HFFc6 (cell line): ENCODE data around the gene MLYCD. TPM values are rescaled to one million over a fixed set of nuclear protein-coding genes. Genes with fewer than 3 reads are reported as not detected.

Source experiments
- DNase-seq: peaks from one replicate; pipeline ENCODE4 v3.0.0-alpha.2; 2018
- H3K27ac Mint-ChIP-seq: 2 replicates; pipeline ENCODE4 v1.8.0; 2020; ENCODE audit warnings: mild to moderate bottlenecking, mixed read lengths
- H3K27me3 Mint-ChIP-seq: 2 replicates; pipeline ENCODE4 v1.8.0; 2021; ENCODE audit warnings: mild to moderate bottlenecking, moderate library complexity, mixed read lengths; ENCODE audit not compliant: insufficient read depth
- H3K36me3 Mint-ChIP-seq: 2 replicates; pipeline ENCODE4 v1.8.0; 2021; ENCODE audit warnings: low read depth, mixed read lengths
- H3K4me1 Mint-ChIP-seq: 2 replicates; pipeline ENCODE4 v1.8.0; 2020; ENCODE audit warnings: low read depth, mixed read lengths
- H3K4me3 Mint-ChIP-seq: 2 replicates; pipeline ENCODE4 v1.8.0; 2020; ENCODE audit warnings: mild to moderate bottlenecking, moderate library complexity, mixed read lengths
- H3K9me3 Mint-ChIP-seq: 2 replicates; pipeline ENCODE4 v1.8.0; 2020; ENCODE audit warnings: mild to moderate bottlenecking, mixed read lengths
- CTCF ChIP-seq: fragments of 200-600 bp; sonication (generic); IDR thresholded peaks from 2 replicates; pipeline ENCODE4 v1.5.0; 2021; ENCODE audit warnings: antibody characterized with exemption, mild to moderate bottlenecking
- total RNA-seq, 6 experiments: library from RNA; stranded (reverse); fragmentation: NEBNext Ultra II Directional; extraction: Animal tissue kit (Norgen Biotek cat#: 25700); gene quantifications; 2 replicates in 1 of 6; 3 replicates in 5 of 6; pipeline ENCODE4 v1.2.3, GENCODE V29; 2021

The MLYCD gene
- total RNA-seq, 6 experiments from 2014 or later = 1.4 to 2.5 (median 1.9) TPM

DNA sequence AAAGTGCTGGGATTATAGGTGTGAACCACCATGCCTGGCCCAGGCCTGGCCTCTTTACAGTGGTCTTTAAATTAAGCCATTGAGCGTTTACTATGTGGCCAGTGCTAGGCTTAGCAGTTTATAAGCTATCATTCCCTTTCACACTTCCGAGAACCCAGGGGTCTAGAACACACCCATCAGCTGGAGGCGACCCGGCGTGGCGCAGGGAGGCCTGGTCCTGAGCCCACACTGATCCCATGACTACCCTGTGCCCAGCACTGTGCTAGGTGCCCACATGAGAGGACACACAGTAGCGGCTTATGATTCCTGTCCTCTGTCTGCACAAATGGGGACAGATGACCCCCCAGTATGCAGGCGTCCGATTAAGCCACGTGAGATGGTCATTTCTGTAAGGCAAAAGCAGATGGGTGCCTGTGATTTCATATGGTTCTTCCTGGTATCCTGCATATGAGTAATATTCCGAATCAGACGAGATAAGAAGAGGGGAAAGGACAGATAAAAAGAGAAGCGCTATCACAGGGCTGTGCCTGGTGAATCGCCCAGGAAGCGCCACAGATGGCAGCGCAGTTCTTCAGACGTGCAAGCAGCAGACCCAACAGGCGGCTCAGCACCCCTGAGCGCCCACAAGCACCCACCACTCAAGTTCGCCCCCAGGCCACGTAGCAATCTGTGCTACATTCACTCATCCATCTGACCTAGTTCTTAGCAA is 59.4 kb downstream of the MLYCD start:
- H3K27me3 Mint-ChIP-seq = peaks cover 2% of the 10 kb centered on the region; the same call in 1 of the 2 replicates
- peaks cover 14% of the 10 kb centered on the region for H3K4me1 Mint-ChIP-seq
- H3K9me3 Mint-ChIP-seq = no peaks in the 10 kb centered on the region
- H3K36me3 Mint-ChIP-seq = no peaks in the 10 kb centered on the region
- H3K4me3 Mint-ChIP-seq = no peak overlapping the region
- TF ChIP-seq CTCF = no peak
- H3K27ac Mint-ChIP-seq = no peak overlapping the region
- DNase-seq = no peak

GRCh38 chr16:83958846-83959565 is 60.1 kb downstream of the MLYCD start:
- no peak overlapping the region for H3K4me3 Mint-ChIP-seq
- peaks cover 10% of the 10 kb centered on the region for H3K4me1 Mint-ChIP-seq
- H3K36me3 Mint-ChIP-seq = no peaks in the 10 kb centered on the region
- peaks cover 2% of the 10 kb centered on the region; the same call in 1 of the 2 replicates for H3K27me3 Mint-ChIP-seq
- TF ChIP-seq CTCF = no peak
- no peak for DNase-seq
- no peak overlapping the region for H3K27ac Mint-ChIP-seq
- no peaks in the 10 kb centered on the region for H3K9me3 Mint-ChIP-seq

DNA sequence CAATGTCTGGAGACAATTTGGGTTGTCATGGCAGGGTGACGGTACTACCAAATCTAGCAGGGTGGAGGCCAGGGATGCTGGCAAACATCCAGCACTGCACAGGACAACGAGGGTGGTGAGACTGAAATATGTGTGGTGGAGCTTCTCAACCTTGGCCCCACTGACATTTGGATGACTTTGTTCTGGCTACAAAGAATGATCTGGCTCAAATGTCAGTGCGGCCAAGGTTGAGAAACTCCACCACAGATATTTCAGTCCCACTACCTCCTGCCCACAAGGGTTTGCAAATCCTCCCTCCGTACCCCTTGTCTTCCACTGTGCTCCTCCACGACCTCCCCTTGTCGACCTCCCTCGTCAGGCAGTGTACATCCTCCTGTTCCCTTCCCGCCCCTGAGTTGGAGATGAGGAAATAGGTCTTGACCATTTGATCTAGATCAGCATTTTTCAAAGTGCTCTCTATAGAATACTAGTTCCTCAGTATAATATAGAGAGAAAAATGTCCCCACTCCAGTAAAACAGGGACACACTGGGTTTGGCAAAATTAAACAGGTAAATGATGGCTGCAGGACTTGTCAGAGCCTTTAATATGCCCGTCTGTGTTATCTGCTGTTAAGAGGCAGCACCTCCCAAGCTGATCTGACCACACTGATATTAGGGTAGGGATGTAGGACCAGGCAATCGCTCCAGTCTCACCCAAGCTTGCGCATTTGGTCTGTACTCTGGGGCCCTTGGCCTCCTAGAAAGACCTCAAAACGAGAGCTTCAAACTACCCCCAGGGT is 60.9 kb downstream of the MLYCD start:
- no peaks in the 10 kb centered on the region for H3K9me3 Mint-ChIP-seq
- H3K27me3 Mint-ChIP-seq = peaks cover 2% of the 10 kb centered on the region; the same call in 1 of the 2 replicates
- H3K4me1 Mint-ChIP-seq = peaks cover 2% of the 10 kb centered on the region
- no peak overlapping the region for H3K27ac Mint-ChIP-seq
- H3K4me3 Mint-ChIP-seq = no peak overlapping the region
- TF ChIP-seq CTCF = no peak
- H3K36me3 Mint-ChIP-seq = no peaks in the 10 kb centered on the region
- DNase-seq = no peak

GRCh38 chr16:83960521-83961249 is 61.8 kb downstream of the MLYCD start:
- no peak for TF ChIP-seq CTCF
- Mint-ChIP-seq H3K4me1 (no peaks in the 10 kb centered on the region), H3K27ac (no peak overlapping the region), H3K9me3 (no peaks in the 10 kb centered on the region), H3K27me3 (peaks cover 2% of the 10 kb centered on the region; the same call in 1 of the 2 replicates), H3K4me3 (no peak overlapping the region), H3K36me3 (no peaks in the 10 kb centered on the region)
- DNase-seq = no peak

DNA sequence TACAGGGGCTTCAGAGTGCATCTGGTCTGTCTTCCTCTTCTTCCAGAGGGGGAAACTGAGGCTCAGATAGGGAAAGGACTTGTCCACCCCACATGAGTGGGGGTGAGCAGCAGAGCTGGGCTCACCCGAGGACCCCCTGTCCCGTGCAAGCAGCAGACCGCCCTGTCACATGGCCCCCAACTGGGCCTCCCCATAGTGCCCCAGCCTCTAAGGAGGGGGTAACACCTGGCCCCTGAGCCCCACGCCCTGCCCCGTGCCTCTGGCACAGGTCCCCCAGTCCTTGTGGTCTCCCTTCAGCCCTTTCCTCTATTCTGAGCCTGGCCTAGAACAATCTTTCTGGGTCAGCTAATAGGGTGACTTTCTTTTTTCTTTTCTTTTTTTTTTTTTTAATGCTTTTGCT is 62.7 kb downstream of the MLYCD start:
- peaks cover 2% of the 10 kb centered on the region; the same call in 1 of the 2 replicates for H3K27me3 Mint-ChIP-seq

More for the DNA sequence above, 62.7 kb downstream of the MLYCD start:
- H3K27ac Mint-ChIP-seq = no peak overlapping the region
- DNase-seq = no peak
- no peaks in the 10 kb centered on the region for H3K36me3 Mint-ChIP-seq
- no peak overlapping the region for H3K4me3 Mint-ChIP-seq
- no peaks in the 10 kb centered on the region for H3K4me1 Mint-ChIP-seq
- no peak for TF ChIP-seq CTCF
- H3K9me3 Mint-ChIP-seq = no peaks in the 10 kb centered on the region
